ENCODE measurements around the gene RAX2.
"Not testable (repeated sequence)": the region's sequence is repeated elsewhere in the genome, so short reads cannot be mapped to it uniquely, and the experiment has no call there.

Gene RAX2

DNA sequence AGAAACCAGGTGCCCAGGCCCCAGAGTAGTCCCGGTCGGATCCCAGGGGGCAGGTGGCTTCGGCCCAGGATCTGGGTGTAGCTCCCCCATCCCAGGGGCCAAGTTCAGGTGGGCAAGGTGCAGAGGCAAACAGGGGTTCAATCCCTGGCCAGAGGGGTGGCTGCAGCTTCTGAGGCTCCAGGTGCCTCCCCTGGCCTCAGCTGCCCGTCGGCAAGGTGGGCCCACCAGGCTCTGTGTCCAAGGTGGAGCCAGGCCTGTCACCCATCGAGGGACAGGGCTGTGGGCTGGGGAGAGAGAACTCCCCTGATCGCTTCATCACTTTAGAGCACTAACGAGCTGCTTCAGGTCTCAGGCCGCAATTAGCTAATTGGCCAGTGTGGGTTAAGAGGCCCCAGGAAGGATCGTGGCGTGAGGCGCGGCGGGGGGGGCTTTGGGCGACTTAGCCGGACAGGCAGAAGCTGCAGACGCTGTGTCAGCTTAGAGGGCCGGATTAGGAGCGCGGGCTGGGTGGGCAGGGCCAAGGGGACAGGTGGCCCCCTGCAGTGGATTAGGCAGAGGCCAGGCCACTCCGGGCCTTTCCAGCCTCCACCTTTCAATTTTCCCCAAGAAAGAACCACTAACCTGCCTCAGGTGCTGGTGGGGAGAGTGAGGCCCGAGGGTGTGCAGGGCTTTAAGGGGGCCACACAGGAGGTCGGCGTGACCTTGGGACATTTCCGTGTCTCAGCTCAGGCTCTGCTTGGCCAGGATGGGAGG is 2.8 kb upstream of the RAX2 start:
- Histone ChIP-seq H3K9me3 (replicated peaks; ENCODE audit: low read length) (no peaks in the 10 kb centered on the region), H3K9ac (ENCODE audit: low read depth, low read length) (no peak overlapping the region)

DNA sequence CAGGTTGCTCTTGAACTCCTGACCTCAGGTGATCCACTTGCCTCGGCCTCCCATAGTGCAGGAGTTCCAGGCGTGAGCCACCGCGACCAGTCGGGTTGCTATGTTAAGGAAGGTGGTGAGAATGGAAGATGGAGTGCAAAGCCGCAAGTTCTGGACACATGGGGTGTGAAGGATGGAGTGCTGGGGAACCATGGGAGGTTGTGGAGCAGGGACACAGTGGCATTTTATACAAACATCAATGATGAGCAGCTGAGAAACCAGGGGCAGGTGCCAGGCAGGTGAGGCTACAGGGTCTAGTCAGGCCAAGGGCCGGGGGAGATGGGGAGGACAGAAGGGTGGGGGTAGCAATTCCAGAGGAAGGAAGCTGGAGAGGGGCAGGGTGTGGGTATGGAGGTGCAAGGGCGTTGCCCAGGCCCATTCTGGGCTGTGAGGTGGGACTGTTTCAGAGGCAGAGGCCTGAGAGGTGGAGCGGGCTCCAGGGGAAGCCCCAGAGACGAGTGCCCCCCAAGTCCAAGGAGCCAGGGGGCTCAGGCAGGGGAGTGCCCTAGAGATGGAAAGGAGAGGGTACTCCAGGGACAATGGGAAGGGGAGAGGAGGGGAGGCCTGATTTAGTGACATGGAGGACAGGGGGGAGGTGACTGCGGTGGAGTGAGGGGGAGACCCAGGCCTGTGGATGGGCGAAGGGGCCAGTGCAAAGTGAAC is 1.9 kb upstream of the RAX2 start:
- H3K4me3 ChIP-seq (ENCODE audit: low read length), result no peak overlapping the region
- H3K4me2 ChIP-seq (ENCODE audit: low read length), result no peak overlapping the region
- H3K9me3 ChIP-seq (replicated peaks; ENCODE audit: low read length), result no peaks in the 10 kb centered on the region
- no peak overlapping the region for H3K9ac ChIP-seq (ENCODE audit: low read depth, low read length)
- H3K4me1 ChIP-seq (ENCODE audit: control insufficient read depth, insufficient read depth, low read length), result no peaks in the 10 kb centered on the region
- H3K27me3 ChIP-seq (ENCODE audit: control insufficient read depth, insufficient read depth, low read length), result peaks cover 11% of the 10 kb centered on the region
- H3K36me3 ChIP-seq (ENCODE audit: insufficient read depth, low read length), result no peaks in the 10 kb centered on the region

More for the DNA sequence above, 2.8 kb upstream of the RAX2 start:
- Histone ChIP-seq H3K4me3 (ENCODE audit: low read length) (no peak overlapping the region), H3K4me1 (ENCODE audit: control insufficient read depth, insufficient read depth, low read length) (no peaks in the 10 kb centered on the region), H3K27me3 (ENCODE audit: control insufficient read depth, insufficient read depth, low read length) (peaks cover 11% of the 10 kb centered on the region), H3K4me2 (ENCODE audit: low read length) (no peak overlapping the region), H3K36me3 (ENCODE audit: insufficient read depth, low read length) (no peaks in the 10 kb centered on the region)

DNA sequence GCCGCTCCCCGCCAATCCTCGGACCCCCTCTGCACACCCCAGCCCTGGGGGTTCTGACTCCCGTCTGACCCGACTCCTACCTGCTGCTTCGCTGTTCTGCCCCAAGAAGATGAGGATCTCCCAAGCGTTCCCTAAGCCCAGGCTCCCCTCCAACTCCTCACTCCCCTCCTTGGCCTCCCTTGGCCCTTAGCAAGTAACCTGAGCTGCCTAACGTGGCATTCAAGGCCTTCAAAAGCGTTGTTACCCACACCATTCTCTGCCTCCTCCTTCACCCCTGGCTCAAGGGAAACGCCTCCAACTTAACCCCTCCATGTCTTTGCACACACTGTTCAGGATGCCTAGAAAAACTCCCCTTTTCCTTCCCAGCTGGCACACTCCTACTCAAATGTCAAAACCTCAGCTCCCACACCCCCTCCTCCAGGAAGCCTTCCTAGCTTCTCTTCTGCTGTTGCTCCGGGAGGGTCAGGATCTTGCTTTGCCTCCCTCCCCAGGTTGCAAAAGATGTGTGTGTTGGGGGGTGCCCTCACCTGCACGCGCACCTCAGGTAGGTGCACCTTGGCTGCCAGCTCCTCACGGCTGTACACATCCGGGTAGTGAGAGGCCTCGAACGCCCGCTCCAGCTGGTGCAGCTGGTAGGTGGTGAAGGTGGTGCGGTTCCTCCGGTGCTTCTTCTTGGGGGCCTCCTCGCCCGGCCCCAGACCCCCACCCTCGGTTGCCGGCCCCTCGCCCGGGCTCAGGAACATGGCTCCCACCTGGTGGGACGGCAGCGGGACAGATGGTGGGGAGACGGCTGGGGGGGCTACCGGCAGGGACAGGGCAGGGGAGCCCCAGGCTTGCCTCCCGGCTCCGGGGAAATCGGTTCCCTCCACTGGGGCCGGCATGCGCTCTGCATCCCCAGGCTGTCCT is 775 bp downstream of the RAX2 start:
- H3K36me3 ChIP-seq (ENCODE audit: insufficient read depth, low read length), result peaks cover 16% of the 10 kb centered on the region
- no peak overlapping the region for H3K4me2 ChIP-seq (ENCODE audit: low read length)
- H3K4me1 ChIP-seq (ENCODE audit: control insufficient read depth, insufficient read depth, low read length), result no peaks in the 10 kb centered on the region
- no peak overlapping the region for H3K9ac ChIP-seq (ENCODE audit: low read depth, low read length)
- H3K9me3 ChIP-seq (replicated peaks; ENCODE audit: low read length), result no peaks in the 10 kb centered on the region
- no peak overlapping the region for H3K4me3 ChIP-seq (ENCODE audit: low read length)
- peaks cover 11% of the 10 kb centered on the region for H3K27me3 ChIP-seq (ENCODE audit: control insufficient read depth, insufficient read depth, low read length)

DNA sequence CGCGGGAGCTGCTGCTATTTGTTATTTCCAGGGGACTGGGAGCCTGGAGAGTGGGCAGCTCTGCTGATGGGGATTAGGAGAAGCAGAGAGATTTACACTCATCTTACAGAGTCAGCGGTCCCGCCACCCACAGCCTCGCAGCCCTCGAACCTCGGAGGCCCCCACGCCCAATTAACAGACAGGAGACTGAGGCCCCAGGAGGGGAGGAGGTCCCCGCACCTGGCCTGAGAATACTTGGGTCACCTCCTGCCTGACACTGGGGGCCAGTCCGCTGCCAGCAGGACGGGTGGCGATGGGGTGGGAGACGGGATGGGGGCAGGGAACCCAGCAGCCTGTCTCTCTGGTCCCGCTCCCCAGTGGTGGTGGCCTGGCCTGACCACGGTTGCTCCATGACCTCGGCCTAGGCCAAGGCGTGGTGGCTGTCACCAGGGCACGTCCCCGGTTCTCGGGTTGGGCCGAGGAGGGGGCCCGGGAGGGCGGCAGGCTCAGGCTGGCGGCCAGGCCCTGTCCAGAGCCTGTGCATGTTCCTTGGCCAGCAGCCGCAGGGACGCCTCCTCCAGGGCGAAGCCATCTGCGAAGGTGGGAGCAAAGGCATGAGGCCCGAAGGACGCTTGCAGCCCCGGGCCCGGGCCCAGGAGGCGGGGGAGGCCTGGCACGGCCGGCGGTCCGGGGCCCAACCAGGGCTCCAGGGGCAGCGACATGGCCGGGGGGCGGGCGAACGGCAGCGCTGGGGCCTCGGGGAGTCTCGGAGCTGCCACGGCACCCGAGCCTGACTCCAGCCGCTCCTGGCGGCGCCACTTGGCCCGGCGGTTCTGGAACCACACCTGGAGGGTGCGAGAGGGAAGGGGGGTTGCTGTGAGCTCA is 1.7 kb downstream of the RAX2 start:
- no peaks in the 10 kb centered on the region for H3K9me3 ChIP-seq (replicated peaks; ENCODE audit: low read length)
- H3K36me3 ChIP-seq (ENCODE audit: insufficient read depth, low read length), result peaks cover 17% of the 10 kb centered on the region
- H3K4me3 ChIP-seq (ENCODE audit: low read length), result no peak overlapping the region
- H3K9ac ChIP-seq (ENCODE audit: low read depth, low read length), result no peak overlapping the region
- H3K4me1 ChIP-seq (ENCODE audit: control insufficient read depth, insufficient read depth, low read length), result no peaks in the 10 kb centered on the region
- no peak overlapping the region for H3K4me2 ChIP-seq (ENCODE audit: low read length)
- H3K27me3 ChIP-seq (ENCODE audit: control insufficient read depth, insufficient read depth, low read length), result peaks cover 11% of the 10 kb centered on the region

DNA sequence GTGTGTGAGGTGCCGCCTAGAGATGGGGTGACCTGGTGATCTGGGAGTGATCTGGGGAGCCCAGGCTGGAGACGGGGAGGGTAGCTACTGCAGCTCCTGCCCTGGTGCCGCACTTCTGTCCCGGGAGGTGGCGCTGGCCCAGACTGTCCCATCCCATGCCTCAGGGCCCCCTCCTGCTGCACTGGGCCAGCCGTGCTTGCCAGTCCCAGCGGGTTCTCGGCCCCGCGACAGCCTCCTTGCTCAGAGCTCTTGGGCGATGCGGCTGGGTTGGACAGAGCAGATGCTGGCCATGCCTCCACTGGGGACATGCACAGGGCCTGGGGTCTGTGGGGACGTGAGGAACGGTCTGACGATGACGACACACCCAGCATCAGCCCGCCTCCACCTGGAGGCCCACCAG is 2.5 kb downstream of the RAX2 start:
- Histone ChIP-seq H3K4me2 (ENCODE audit: low read length) (no peak overlapping the region), H3K9me3 (replicated peaks; ENCODE audit: low read length) (no peaks in the 10 kb centered on the region), H3K9ac (ENCODE audit: low read depth, low read length) (no peak overlapping the region), H3K36me3 (ENCODE audit: insufficient read depth, low read length) (peaks cover 22% of the 10 kb centered on the region), H3K4me3 (ENCODE audit: low read length) (no peak overlapping the region), H3K4me1 (ENCODE audit: control insufficient read depth, insufficient read depth, low read length) (no peaks in the 10 kb centered on the region), H3K27me3 (ENCODE audit: control insufficient read depth, insufficient read depth, low read length) (peaks cover 8% of the 10 kb centered on the region)

DNA sequence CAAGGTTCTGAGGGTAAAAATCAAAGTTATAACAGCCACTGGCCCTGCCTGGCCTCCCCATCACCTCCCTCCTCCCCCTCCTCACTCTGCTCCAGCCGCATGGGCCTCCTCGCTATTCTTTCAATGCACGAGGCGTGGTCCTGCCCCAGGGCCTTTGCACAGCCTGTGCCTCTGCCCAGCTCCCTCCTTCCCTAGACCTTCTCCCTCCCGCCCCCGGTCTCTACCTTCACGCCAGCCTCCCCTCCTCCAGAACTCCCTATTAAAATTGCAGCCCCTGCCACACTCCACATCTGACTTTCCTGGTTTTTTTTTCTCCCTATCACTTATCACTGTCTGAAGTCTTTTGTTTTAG is 3.3 kb downstream of the RAX2 start:
- Histone ChIP-seq H3K4me3 (ENCODE audit: low read length) (no peak overlapping the region), H3K4me2 (ENCODE audit: low read length) (no peak overlapping the region), H3K9me3 (replicated peaks; ENCODE audit: low read length) (no peaks in the 10 kb centered on the region), H3K4me1 (ENCODE audit: control insufficient read depth, insufficient read depth, low read length) (no peaks in the 10 kb centered on the region), H3K36me3 (ENCODE audit: insufficient read depth, low read length) (peaks cover 22% of the 10 kb centered on the region), H3K9ac (ENCODE audit: low read depth, low read length) (no peak overlapping the region), H3K27me3 (ENCODE audit: control insufficient read depth, insufficient read depth, low read length) (peaks cover under 1% of the 10 kb centered on the region)

DNA sequence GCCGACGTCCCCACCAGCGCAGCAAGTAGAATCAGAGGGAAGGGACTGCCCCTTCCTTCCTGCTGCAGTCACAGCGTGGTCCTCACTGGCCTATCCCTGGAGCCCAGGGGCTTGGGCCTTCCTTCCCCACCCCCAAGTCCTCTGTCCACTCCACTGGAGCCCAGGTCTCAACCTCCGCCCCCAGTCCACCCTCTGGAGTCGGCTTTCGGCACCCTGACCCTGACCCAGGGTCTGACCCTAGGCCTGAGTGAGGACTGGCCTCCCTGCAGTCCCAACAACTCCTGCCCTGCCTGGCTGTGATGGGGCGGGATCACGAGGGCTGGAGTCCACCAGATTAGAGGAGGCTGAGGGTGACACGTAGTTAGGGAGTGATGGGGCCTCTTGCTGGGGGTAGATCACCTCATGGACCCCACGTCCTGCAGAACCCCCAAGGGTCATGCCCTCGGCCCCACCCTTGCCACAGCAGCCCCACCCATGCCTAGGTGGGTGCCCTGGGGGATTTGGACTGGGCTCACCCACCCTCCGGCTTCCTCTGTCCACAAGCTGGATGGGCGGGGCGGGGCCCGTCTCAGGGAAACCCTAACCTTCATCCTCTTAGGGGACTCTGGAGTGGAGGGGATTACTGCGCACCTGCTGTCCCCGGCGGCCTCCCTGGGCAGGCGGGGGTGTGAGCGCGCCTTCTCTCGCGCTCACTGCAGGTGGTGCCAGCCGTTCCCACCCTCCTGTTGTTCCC is 3.8 kb downstream of the RAX2 start:
- no peaks in the 10 kb centered on the region for H3K27me3 ChIP-seq (ENCODE audit: control insufficient read depth, insufficient read depth, low read length)
- H3K4me3 ChIP-seq (ENCODE audit: low read length), result no peak overlapping the region
- no peak overlapping the region for H3K9ac ChIP-seq (ENCODE audit: low read depth, low read length)
- H3K9me3 ChIP-seq (replicated peaks; ENCODE audit: low read length), result no peaks in the 10 kb centered on the region
- no peak overlapping the region for H3K4me2 ChIP-seq (ENCODE audit: low read length)
- peaks cover 22% of the 10 kb centered on the region for H3K36me3 ChIP-seq (ENCODE audit: insufficient read depth, low read length)
- H3K4me1 ChIP-seq (ENCODE audit: control insufficient read depth, insufficient read depth, low read length), result peaks cover 4% of the 10 kb centered on the region

DNA sequence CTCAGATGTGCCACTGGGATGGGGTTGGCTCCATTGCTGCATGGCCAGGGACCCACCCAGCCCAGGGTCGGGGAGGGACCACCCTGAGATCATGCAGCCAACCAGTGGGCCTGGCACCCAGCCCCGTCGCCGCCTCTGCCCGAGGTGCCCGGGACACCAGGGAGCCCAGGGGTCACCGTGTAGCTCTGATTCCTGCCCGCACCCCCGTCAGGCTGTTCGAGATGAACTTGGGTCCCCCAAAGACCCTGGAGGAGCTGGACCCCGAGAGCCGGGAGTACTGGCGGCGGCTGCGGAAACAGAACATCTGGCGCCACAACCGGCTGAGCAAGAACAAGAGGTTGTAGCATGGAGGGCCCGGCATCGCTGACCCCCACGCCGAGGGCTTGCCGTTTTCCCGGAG is 5.0 kb downstream of the RAX2 start:
- Histone ChIP-seq H3K4me2 (ENCODE audit: low read length) (no peak overlapping the region), H3K9ac (ENCODE audit: low read depth, low read length) (no peak overlapping the region), H3K27me3 (ENCODE audit: control insufficient read depth, insufficient read depth, low read length) (no peaks in the 10 kb centered on the region), H3K36me3 (ENCODE audit: insufficient read depth, low read length) (peaks cover 22% of the 10 kb centered on the region), H3K4me1 (ENCODE audit: control insufficient read depth, insufficient read depth, low read length) (peaks cover 6% of the 10 kb centered on the region), H3K9me3 (replicated peaks; ENCODE audit: low read length) (no peaks in the 10 kb centered on the region), H3K4me3 (ENCODE audit: low read length) (no peak overlapping the region)

DNA sequence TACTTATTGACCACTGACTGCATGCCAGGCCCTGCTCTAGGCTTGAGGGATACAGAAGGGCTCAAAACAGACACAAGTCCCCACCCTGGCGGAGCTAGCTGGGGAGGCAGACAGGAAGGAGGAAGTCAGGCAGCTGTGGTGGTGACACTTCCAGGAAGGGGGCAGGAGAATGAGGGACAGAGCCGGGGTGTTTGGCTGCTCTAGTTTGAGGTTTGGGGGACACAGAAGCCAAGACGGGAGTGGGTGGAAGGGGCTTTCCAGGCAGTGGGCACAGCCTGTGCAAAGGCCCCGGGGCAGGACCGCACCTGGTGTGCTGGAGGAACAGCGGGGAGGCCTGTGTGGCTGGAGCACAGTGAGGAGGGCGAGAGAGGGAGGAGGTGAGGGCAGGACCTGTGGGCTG is 5.5 kb downstream of the RAX2 start:
- Histone ChIP-seq H3K9me3 (replicated peaks; ENCODE audit: low read length) (no peaks in the 10 kb centered on the region), H3K27me3 (ENCODE audit: control insufficient read depth, insufficient read depth, low read length) (no peaks in the 10 kb centered on the region), H3K4me3 (ENCODE audit: low read length) (no peak overlapping the region), H3K4me1 (ENCODE audit: control insufficient read depth, insufficient read depth, low read length) (peaks cover 10% of the 10 kb centered on the region), H3K36me3 (ENCODE audit: insufficient read depth, low read length) (peaks cover 22% of the 10 kb centered on the region), H3K9ac (ENCODE audit: low read depth, low read length) (no peak overlapping the region), H3K4me2 (ENCODE audit: low read length) (no peak overlapping the region)

DNA sequence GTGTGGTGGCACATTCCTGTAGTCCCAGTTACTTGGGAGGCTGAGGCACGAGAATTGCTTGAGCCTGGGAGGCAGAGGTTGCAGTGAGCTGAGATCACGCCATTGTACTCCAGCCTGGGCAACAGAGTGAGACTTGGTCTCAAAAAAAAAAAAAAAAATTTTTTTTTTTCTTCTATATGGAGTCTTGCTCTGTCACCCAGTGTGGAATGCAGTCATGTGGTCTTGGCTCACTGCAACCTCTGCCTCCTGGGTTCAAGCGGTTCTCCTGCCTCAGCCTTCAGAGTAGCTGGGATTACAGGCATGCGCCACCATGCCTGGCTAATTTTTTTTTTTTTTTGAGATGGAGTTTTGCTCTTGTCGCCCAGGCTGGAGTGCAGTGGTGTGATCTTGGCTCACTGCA is 6.3 kb downstream of the RAX2 start:
- H3K4me2 ChIP-seq (ENCODE audit: low read length); H3K27me3 ChIP-seq (ENCODE audit: control insufficient read depth, insufficient read depth, low read length); H3K9ac ChIP-seq (ENCODE audit: low read depth, low read length); H3K4me3 ChIP-seq (ENCODE audit: low read length); H3K9me3 ChIP-seq (replicated peaks; ENCODE audit: low read length): not testable (repeated sequence)
- Histone ChIP-seq H3K36me3 (ENCODE audit: insufficient read depth, low read length) (peaks cover 22% of the 10 kb centered on the region), H3K4me1 (ENCODE audit: control insufficient read depth, insufficient read depth, low read length) (peaks cover 12% of the 10 kb centered on the region)

Measured in skeletal muscle satellite cell (primary cell).